ENCODE results near the gene RNF149.
"Not testable (repeated sequence)": the region's sequence is repeated elsewhere in the genome, so short reads cannot be mapped to it uniquely, and the experiment has no call there.

Gene RNF149

DNA sequence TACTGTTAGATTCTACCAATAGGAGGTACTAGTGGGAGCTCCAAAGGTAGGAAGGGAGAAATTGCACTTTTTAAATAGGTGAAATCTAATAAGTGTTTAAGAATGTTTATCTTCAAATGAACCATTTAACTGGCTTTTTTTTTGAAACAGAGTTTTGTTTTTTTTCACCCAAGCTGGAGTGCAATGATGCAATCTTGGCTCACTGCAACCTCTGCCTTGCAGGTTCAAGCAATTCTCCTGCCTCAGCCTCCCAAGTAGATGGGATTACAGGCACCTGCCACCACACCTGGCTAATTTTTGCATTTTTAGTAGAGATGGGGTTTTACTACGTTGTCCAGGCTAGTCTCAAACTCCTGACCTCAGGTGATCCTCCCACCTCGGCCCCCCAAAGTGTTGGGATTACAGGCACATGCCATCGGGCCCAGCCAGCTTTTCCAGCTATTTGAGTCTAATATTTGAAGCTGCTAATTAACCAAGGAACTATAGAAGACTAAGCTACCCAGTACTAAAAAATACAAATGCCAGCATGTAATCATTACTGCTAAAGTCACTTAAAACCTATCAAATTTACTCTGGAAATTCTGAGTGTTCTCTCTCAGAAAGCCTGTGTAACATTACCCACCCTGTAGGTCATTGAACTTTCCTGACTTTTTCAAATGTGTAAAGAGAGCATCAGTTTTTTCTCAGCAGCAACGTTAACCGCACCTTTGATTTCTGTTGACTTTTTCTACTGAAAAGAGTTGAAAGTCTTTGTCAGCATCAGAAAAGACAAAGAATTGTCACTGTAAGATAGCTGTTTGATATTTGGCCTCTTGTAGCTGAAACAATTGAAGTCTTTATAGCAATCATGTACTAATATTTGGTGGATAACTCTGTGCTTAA is 24.6 kb upstream of the RNF149 start:
- FAIRE-seq (no peak), DNase-seq (ENCODE audit: extremely low spot score, insufficient read length, low read depth) (no peak)

DNA sequence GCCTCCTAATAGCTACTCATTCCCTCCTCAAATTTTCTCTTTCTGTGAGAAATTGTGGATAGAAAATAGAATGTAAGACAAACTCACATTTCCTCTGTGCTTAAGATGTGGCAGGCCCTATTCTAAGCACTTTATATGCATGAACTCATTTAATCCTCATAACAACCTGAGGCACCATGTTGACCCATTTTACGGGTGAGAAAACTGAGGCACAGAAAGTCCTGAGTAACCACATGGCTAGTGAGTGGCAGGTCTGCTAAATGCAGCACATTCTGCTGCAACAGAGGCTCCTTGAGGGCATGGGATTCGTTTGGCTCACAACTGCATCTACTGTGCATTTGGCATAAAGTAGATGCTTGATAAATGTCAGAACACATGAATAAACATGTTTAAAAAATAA is 22.7 kb upstream of the RNF149 start:
- DNase-seq (ENCODE audit: extremely low spot score, insufficient read length, low read depth) (no peak), FAIRE-seq (no peak)

GRCh38 chr2:101330253-101330933 is 21.9 kb upstream of the RNF149 start:
- DNase-seq (ENCODE audit: extremely low spot score, insufficient read length, low read depth) (no peak), FAIRE-seq (no peak)

- DNase-seq (ENCODE audit: extremely low spot score, insufficient read length, low read depth): no peak
- FAIRE-seq: no peak
Observed at GRCh38 chr2:101329026-101329425, 20.5 kb upstream of the RNF149 start.

DNA sequence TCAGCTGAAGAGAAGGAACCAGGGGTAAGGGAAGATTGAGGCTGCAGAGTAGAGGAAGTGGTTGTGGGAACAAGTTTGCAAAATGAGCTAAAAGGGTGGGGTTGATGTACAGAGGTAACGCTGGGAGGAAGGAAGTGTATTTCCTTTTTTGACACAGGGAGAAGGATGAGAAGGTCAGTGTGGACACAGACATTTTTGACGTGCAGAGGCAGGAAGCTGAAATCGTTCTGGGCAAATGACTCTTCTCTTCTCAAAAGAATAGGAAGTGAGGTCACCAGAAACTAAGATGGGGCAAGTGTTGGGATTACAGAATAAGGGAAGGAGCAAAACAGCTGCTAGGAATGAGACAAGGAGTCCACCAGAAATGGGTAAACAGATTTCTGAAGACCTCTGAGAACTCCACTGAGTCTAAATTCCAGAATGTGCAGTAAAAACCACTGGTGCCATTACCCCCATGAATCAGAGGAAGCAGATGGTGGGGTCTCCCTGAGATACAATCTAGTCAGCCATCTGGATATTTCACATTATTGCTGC is 20.0 kb upstream of the RNF149 start:
- FAIRE-seq (peak; percentile 69), DNase-seq (ENCODE audit: extremely low spot score, insufficient read length, low read depth) (no peak)

GRCh38 chr2:101327863-101328394 is 19.4 kb upstream of the RNF149 start:
- no peak for DNase-seq (ENCODE audit: extremely low spot score, insufficient read length, low read depth)

GRCh38 chr2:101325425-101325824 is 16.9 kb upstream of the RNF149 start:
- no peak for FAIRE-seq

More at GRCh38 chr2:101327863-101328394, 19.4 kb upstream of the RNF149 start:
- no peak for FAIRE-seq

GRCh38 chr2:101316568-101316967 is 8.1 kb upstream of the RNF149 start:
- DNase-seq (ENCODE audit: extremely low spot score, insufficient read length, low read depth); FAIRE-seq: not testable (repeated sequence)

More at GRCh38 chr2:101325425-101325824, 16.9 kb upstream of the RNF149 start:
- DNase-seq (ENCODE audit: extremely low spot score, insufficient read length, low read depth): no peak

- FAIRE-seq (no peak), DNase-seq (ENCODE audit: extremely low spot score, insufficient read length, low read depth) (no peak)
Observed at GRCh38 chr2:101311696-101312017, 3.2 kb upstream of the RNF149 start.

DNA sequence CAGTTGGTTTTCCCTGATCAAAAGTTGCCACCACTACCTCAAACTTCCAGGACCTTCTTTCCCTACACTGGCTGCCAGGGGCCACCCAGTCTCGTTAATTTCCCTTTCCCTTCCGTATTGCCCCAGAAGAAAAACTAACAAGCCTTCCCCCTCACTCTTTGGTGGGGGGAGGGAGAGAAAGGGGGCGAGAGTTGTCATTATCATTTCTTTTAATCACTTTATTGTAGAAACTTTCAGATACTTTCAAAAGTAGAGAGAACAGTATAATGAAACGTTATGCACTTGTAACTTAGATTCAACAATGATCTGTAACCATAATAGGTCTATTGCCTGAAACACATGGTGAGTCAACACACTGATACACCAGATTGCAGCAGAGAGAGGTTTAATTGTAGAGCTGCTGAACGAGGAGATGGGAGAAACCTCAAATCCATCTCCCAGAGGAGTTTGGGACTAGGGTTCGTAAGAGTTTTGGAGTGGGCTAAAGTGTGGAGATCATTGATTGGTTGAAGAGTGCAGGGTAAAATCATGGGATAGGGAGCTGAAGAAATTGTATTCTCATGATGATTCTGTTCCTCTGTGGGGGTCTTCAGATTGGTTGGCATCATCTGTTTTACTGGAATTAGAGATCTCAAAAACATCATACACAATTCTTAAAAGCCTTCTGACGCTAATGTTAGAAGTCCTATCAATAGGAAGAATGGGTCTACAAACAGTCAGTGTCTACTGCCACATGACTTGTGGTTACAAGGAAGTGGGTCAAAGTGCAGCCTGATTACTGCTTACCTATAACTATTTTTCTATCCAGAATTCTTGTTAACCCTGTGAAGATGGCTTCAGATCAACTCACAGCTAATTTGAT is 2.6 kb upstream of the RNF149 start:
- FAIRE-seq: no peak

GRCh38 chr2:101310090-101310833 is 1.8 kb upstream of the RNF149 start:
- FAIRE-seq (no peak), DNase-seq (ENCODE audit: extremely low spot score, insufficient read length, low read depth) (no peak)

More for the DNA sequence above, 2.6 kb upstream of the RNF149 start:
- DNase-seq (ENCODE audit: extremely low spot score, insufficient read length, low read depth): no peak

DNA sequence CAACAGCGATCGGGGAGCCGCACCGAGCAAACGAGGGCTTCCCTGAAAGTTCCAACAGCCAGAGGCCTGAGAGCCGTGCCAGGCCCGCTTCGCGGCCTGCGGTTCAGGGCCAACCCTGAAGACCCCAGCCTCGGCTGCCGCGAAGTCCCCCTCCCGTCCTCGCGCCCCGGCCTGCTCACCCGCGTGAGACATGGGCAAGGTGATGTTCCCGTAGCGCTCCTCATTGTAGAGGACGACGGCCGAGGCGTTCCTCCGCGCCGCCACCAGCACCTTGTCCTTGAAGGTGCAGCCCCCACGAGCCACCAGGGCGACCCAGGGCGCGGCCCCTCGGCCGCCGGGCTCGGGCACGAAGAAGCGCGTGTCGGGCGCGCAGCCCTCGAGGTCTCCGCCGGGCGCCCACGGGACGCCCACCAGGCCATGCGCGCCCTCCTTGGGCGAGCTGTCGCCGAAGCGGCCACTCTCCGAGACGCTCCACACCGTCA is 510 bp downstream of the RNF149 start:
- no peak for DNase-seq (ENCODE audit: extremely low spot score, insufficient read length, low read depth)

DNA sequence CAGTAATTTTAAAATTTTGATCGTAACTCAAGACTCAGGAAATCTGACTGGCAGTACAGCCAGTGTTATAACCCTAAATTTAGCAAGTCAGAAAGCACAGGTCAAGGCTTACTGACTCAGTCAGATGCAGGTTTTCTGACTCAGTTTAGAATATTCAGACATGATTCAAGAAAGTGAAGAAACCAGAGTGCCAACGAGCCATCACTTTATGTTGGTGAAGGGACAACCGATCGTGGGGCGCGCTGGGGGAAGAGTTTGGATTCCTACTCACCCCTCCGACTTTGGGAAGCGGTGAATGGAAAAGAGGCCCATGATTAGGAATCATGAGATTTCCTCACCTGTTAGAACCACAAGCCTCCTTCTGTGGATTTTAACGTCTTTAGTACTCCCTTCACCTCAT is 998 bp downstream of the RNF149 start:
- no peak for DNase-seq (ENCODE audit: extremely low spot score, insufficient read length, low read depth)
- no peak for FAIRE-seq

More for the DNA sequence above, 510 bp downstream of the RNF149 start:
- FAIRE-seq: no peak

- DNase-seq (ENCODE audit: extremely low spot score, insufficient read length, low read depth) (no peak), FAIRE-seq (no peak)
Observed at GRCh38 chr2:101306410-101306809, 2.1 kb downstream of the RNF149 start.

GRCh38 chr2:101305492-101306078 is 2.9 kb downstream of the RNF149 start:
- FAIRE-seq: no peak
- no peak for DNase-seq (ENCODE audit: extremely low spot score, insufficient read length, low read depth)

GRCh38 chr2:101305035-101305434 is 3.5 kb downstream of the RNF149 start:
- FAIRE-seq (no peak), DNase-seq (ENCODE audit: extremely low spot score, insufficient read length, low read depth) (no peak)

- DNase-seq (ENCODE audit: extremely low spot score, insufficient read length, low read depth) (no peak), FAIRE-seq (no peak)
Observed at GRCh38 chr2:101303688-101304087, 4.8 kb downstream of the RNF149 start.

DNA sequence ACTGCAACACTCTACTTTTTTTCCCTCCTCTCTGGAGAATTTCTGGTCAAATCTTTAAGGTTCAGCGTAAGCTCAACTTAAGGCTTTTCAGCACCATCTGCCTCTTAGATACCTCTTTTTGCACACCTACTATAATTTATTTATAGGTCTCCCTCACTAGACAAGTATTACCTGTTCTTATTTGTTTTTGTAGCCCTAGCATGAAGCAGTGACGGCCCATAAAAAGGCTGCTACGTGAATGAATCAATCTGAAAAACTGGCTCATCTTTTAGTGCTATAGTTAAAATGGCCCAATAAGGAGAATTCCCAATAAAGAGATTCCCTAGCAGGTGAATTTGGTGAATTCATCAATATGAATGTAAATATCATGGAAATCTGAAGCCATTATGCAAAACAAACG is 6.5 kb downstream of the RNF149 start:
- no peak for FAIRE-seq

DNA sequence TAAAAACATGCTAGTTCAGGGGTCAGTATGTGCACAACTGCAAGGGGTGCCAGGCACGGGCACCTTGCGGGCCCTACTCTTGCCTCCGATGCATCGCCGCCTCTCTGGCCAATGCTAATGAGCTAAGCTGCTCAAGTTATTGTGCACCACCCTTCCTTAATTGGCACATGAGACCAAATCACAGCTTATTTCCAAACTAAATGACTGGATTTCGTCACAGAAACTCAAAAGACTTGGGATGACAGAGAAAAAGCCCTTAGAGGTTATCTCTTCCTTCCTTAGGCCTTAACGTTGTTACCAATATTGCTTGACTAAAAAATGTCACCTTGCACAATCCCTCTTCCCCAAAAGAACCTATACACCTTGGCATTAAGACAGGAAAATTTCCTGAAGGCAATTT is 7.7 kb downstream of the RNF149 start:
- FAIRE-seq: no peak
- no peak for DNase-seq (ENCODE audit: extremely low spot score, insufficient read length, low read depth)

More for the DNA sequence above, 6.5 kb downstream of the RNF149 start:
- DNase-seq (ENCODE audit: extremely low spot score, insufficient read length, low read depth): no peak
